HG03095 (cell line): ENCODE results near the gene FMO5.

Source experiments
- ATAC-seq: cut with Tn5 transposase; IDR thresholded peaks from one replicate; pipeline ENCODE4 v1.9.1; 2021; ENCODE audit warnings: moderate library complexity; ENCODE audit not compliant: unreplicated experiment

Gene FMO5

DNA sequence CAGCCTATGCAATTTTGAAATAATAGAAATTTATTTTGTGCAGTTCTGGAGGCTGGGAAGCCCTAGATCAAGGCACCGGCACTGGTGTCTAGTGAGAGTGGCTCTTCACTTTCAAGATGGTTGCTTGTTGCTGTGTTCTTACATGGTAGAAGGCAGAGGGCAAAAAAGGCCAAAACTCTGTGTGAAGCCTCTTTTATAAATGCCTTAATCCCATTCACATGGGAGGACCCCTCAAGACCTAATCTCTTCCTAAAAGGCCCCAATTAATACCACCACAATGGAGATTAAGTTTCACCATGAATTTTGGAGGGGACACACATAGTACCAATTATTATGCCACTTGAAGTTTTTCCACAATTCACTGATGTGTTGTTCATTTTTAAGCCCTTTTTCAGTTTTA lies 73.9 kb downstream of the FMO5 start:
- ATAC-seq, result no peak

DNA sequence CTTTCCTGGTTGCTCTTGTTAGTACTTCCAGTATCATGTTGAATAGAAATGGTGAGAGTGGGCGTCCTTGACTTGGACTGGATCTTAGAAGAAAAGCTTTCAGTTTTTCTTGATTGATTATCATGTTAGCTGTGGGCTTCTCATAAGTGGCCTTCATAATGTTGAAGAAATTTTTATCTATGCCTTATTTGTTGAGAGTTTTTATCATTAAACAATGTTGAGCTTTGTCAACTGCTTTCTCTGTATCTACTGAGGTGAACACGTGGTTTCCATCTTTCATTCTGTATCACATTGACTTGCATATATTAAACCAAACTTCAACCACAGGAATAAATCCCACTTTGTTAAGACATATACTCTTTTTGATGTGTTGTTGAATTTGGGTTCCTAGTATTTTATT lies 82.3 kb downstream of the FMO5 start:
- no peak for ATAC-seq
